A549 (cell line): ENCODE measurements around the gene ST6GALNAC5. TPM values are rescaled to one million over a fixed set of nuclear protein-coding genes. Genes with fewer than 3 reads are reported as not detected.
"Not testable (repeated sequence)": the region's sequence is repeated elsewhere in the genome, so short reads cannot be mapped to it uniquely, and the experiment has no call there.

Experiments
- ATAC-seq, 2 experiments: fragments of 200-7000 bp in 1 of 2; fragments of >200 bp in 1 of 2; cut with Nextera tagmentation in 1 of 2; cut with Tn5 transposase in 1 of 2; 3 replicates each; pipeline versions ENCODE4 v1.8.0 to v1.9.1; 2018 to 2020; ENCODE audit warnings: mild to moderate bottlenecking in 1 of 2, moderate library complexity in 1 of 2
- CTCF ChIA-PET: fragments of 300-600 bp; sonication (Branson Sonifier 250); formaldehyde crosslinking; extraction: SDS; loops from one replicate; lab custom pipeline; 2021; ENCODE audit warnings: antibody characterized with exemption, inconsistent platforms; lab: Yijun Ruan, JAX
- POLR2A ChIA-PET: fragments of 350-600 bp; formaldehyde crosslinking; extraction: SDS; loops from one replicate; lab custom pipeline; 2021; ENCODE audit warnings: antibody characterized with exemption, inconsistent platforms; lab: Yijun Ruan, JAX
- DNase-seq, 2 experiments: peaks; one replicate each; pipeline versions ENCODE4 v3.0.0 to v3.0.0-alpha.2; 2011 to 2016; ENCODE audit warnings: low read depth in 1 of 2, low spot score in 1 of 2
- FAIRE-seq: peaks from 2 replicates; lab custom pipeline; 2011; peaks lifted over from hg19 to GRCh38; lab: Jason Lieb, UNC
- H3K27ac ChIP-seq, 2 experiments: fragments of >200 bp; sonication (Bioruptor Twin); formaldehyde crosslinking; 3 replicates each; pipeline ENCODE4 v1.5.1; 2016 to 2017
- H3K4me1 ChIP-seq: fragments of >200 bp; sonication (Bioruptor Twin); formaldehyde crosslinking; 3 replicates; pipeline ENCODE4 v1.6.1; 2016
- H3K4me2 ChIP-seq: fragments of >200 bp; sonication (Bioruptor Twin); formaldehyde crosslinking; 3 replicates; pipeline ENCODE4 v1.6.1; 2016
- H3K4me3 ChIP-seq: fragments of >200 bp; sonication (Bioruptor Twin); formaldehyde crosslinking; 3 replicates; pipeline ENCODE4 v1.5.1; 2016
- H3K9me3 ChIP-seq: fragments of >200 bp; sonication (Bioruptor Twin); formaldehyde crosslinking; 3 replicates; pipeline ENCODE4 v1.6.1; 2016
- BHLHE40 ChIP-seq: IDR thresholded peaks from 2 replicates; pipeline ENCODE4 v1.6.1; 2012; ENCODE audit warnings: low read depth, low read length, inconsistent platforms
- CBX2 ChIP-seq: fragments of 200-600 bp; sonication (generic); IDR thresholded peaks from 2 replicates; pipeline ENCODE4 v1.6.1; 2016; ENCODE audit warnings: low read depth, mild to moderate bottlenecking, borderline replicate concordance
- CEBPB ChIP-seq, 2 experiments: fragments of >200 bp in 1 of 2; sonication (Bioruptor Twin) in 1 of 2; formaldehyde crosslinking in 1 of 2; IDR thresholded peaks; 2 replicates each; pipeline ENCODE4 v1.6.1; 2012 to 2016
- CTCF ChIP-seq: fragments of >200 bp; sonication (Bioruptor Twin); formaldehyde crosslinking; IDR thresholded peaks from 3 replicates; pipeline ENCODE4 v1.5.1; 2016
- EHF ChIP-seq: fragments of 250-450 bp; sonication (Bioruptor Pico); IDR thresholded peaks from 2 replicates; pipeline ENCODE4 v1.5.0; 2020; ENCODE audit warnings: mild to moderate bottlenecking
- ESRRA ChIP-seq: fragments of 150-350 bp; IDR thresholded peaks from 2 replicates; pipeline ENCODE4 v1.6.1; 2014; ENCODE audit warnings: mild to moderate bottlenecking, low read length, borderline replicate concordance
- GATA3 ChIP-seq: IDR thresholded peaks from 2 replicates; pipeline ENCODE4 v1.6.1; 2012; ENCODE audit warnings: borderline replicate concordance
- HES2 ChIP-seq: fragments of >200 bp; sonication (Bioruptor Twin); formaldehyde crosslinking; IDR thresholded peaks from 2 replicates; pipeline ENCODE4 v1.6.1; 2016
- HEYL ChIP-seq: fragments of 250-450 bp; sonication (Bioruptor Pico); IDR thresholded peaks from 2 replicates; pipeline ENCODE4 v1.8.0; 2021; ENCODE audit warnings: mild to moderate bottlenecking, moderate library complexity
- HOXB13 ChIP-seq: fragments of 250-450 bp; sonication (Bioruptor Pico); IDR thresholded peaks from 2 replicates; pipeline ENCODE4 v1.5.0; 2020; ENCODE audit warnings: low read depth, mild to moderate bottlenecking, moderate library complexity
- MAZ ChIP-seq: fragments of 150-350 bp; IDR thresholded peaks from 2 replicates; pipeline ENCODE4 v1.6.1; 2014; ENCODE audit warnings: antibody characterized with exemption, low read depth, low read length, borderline replicate concordance
- NR3C1 ChIP-seq: fragments of >200 bp; sonication (Bioruptor Twin); formaldehyde crosslinking; IDR thresholded peaks from 3 replicates; pipeline ENCODE4 v1.6.1; 2017
- PBX3 ChIP-seq: IDR thresholded peaks from 2 replicates; pipeline ENCODE4 v1.6.1; 2012
- PHF8 ChIP-seq: fragments of 200-600 bp; sonication (generic); IDR thresholded peaks from 2 replicates; pipeline ENCODE4 v1.6.1; 2016; ENCODE audit warnings: low read depth, mild to moderate bottlenecking, antibody characterized with exemption, moderate library complexity, borderline replicate concordance
- RAD21 ChIP-seq, 2 experiments: fragments of >200 bp in 1 of 2; sonication (Bioruptor Twin) in 1 of 2; formaldehyde crosslinking in 1 of 2; IDR thresholded peaks in 1 of 2; conservative IDR thresholded peaks in 1 of 2; 2 replicates in 1 of 2; 3 replicates in 1 of 2; pipeline ENCODE4 v1.6.1; 2012 to 2018; ENCODE audit warnings: inconsistent platforms in 1 of 2
- ZC3H11A ChIP-seq: fragments of 450-650 bp; IDR thresholded peaks from 2 replicates; pipeline ENCODE4 v1.6.1; 2014; ENCODE audit warnings: antibody characterized with exemption, mild to moderate bottlenecking
- ZFP36 ChIP-seq: fragments of 450-650 bp; IDR thresholded peaks from 2 replicates; pipeline ENCODE4 v1.6.1; 2014; ENCODE audit warnings: borderline replicate concordance; ENCODE audit not compliant: partially characterized antibody
- ZNF302 ChIP-seq: fragments of 250-450 bp; sonication (Bioruptor Pico); IDR thresholded peaks from 2 replicates; pipeline ENCODE4 v1.9.0; 2021; ENCODE audit warnings: inconsistent platforms, mild to moderate bottlenecking, moderate library complexity
- ZSCAN20 ChIP-seq: fragments of 250-450 bp; sonication (Bioruptor Pico); IDR thresholded peaks from 2 replicates; pipeline ENCODE4 v1.8.0; 2022; ENCODE audit warnings: mild to moderate bottlenecking, moderate library complexity
- WGBS: methylation state at CpG from one replicate; pipeline ENCODE4 v1.1.6; 2017; ENCODE audit errors: missing lambda C conversion rate; 5-methylcytosine and 5-hydroxymethylcytosine counted together
- polyA minus RNA-seq: library from RNA; depleted of rRNA, polyadenylated mRNA; stranded (reverse); fragments of >200 nt; gene quantifications from 2 replicates; pipeline ENCODE4 v1.2.3, GENCODE V29; 2011; rRNA and poly(A)+ RNA removed
- polyA plus RNA-seq, 4 experiments: library from polyadenylated mRNA; depleted of rRNA in 3 of 4; stranded (reverse); fragments of >200 nt; fragmentation: RNase III in 1 of 4; extraction: RNeasy Plus Mini Kit Qiagen cat#74134 plus additional on column Dnase treatment in 1 of 4; gene quantifications; 2 replicates in 3 of 4; 3 replicates in 1 of 4; pipeline ENCODE4 v1.2.3, GENCODE V29; 2011 to 2017

ST6GALNAC5 gene
- not detected in 2 replicates for polyA plus RNA-seq (2011; rRNA removed)
- not detected in 2 replicates for polyA plus RNA-seq (2012; cell fraction: cytosol; rRNA removed)
- polyA plus RNA-seq (2012; cell fraction: nucleus; rRNA removed), result not detected in 2 replicates
- polyA plus RNA-seq (2017; fragmentation: RNase III; extraction: RNeasy Plus Mini Kit Qiagen cat#74134 plus additional on column Dnase treatment), result not detected in 3 replicates
- not detected in 2 replicates for polyA minus RNA-seq

- FAIRE-seq (no peak), DNase-seq (peak; percentile 5 to 30), ATAC-seq (peak; percentile 69 to 81; a peak in 5 of 6 replicates)
- H3K4me3 ChIP-seq, result peak within 1 kb of the TSS; percentile 41
- POLR2A ChIA-PET, result no interaction called here
- TF ChIP-seq ESRRA (no peak), RAD21 (conservative IDR thresholded peaks at IDR 0.05 in 1 of 2, IDR thresholded peaks at IDR 0.05 in 1 of 2) (0 out of 5 replicates have a peak, but pooled peaks of 1 of the 2 experiments have one; percentile 10), MAZ (no peak)
- WGBS, result 0% methylated on average over 23 of the region's 50 CpGs
- no peak within 1 kb of the TSS for H3K27ac ChIP-seq
- H3K9me3 ChIP-seq, result no peaks in the 10 kb centered on the region
- H3K4me1 ChIP-seq, result 0 out of 3 replicates have a peak, but pooled peaks cover 4% of the 10 kb centered on the region
- peak within 1 kb of the TSS; percentile 87 for H3K4me2 ChIP-seq
- CTCF ChIA-PET, result no interaction called here
Observed at GRCh38 chr1:76867342-76868130, at the start of gene ST6GALNAC5. TSS of gene ST6GALNAC5 (plus strand) at chr1:76867480.

- no peak for ATAC-seq
- TF ChIP-seq ZFP36 (no peak), GATA3 (no peak), BHLHE40 (no peak), NR3C1 (no peak), PBX3 (no peak), PHF8 (no peak), HES2 (no peak), ZC3H11A (no peak), HOXB13 (CRISPR knock-in tag) (no peak), CTCF (no peak), CEBPB (IDR thresholded peaks at IDR 0.05) (no peak), EHF (CRISPR knock-in tag) (no peak)
- TF ChIP-seq, all 56 proteins: peak for 0
- DNase-seq (no peak), FAIRE-seq (no peak)
- WGBS, result 16% methylated on average over 2 of the region's 2 CpGs
- no peaks in the 10 kb centered on the region for H3K9me3 ChIP-seq
- no peak overlapping the region for H3K4me2 ChIP-seq
- CTCF ChIA-PET, result no interaction called here
- H3K4me3 ChIP-seq, result no peak overlapping the region
- no peaks in the 10 kb centered on the region for H3K4me1 ChIP-seq
- H3K27ac ChIP-seq, result no peak overlapping the region
- POLR2A ChIA-PET, result no interaction called here
Observed at GRCh38 chr1:76820028-76820427, 47.3 kb upstream of the ST6GALNAC5 start.

GRCh38 chr1:76822961-76823360, 44.3 kb upstream of the ST6GALNAC5 start:
- H3K9me3 ChIP-seq, H3K27ac ChIP-seq, FAIRE-seq, H3K4me1 ChIP-seq, CTCF ChIA-PET, H3K4me2 ChIP-seq, DNase-seq, POLR2A ChIA-PET, ATAC-seq, H3K4me3 ChIP-seq: not testable (repeated sequence)

- H3K4me1 ChIP-seq, result no peaks in the 10 kb centered on the region
- ATAC-seq (no peak), DNase-seq (no peak), FAIRE-seq (no peak)
- POLR2A ChIA-PET, result no interaction called here
- no peak overlapping the region for H3K27ac ChIP-seq
- CTCF ChIA-PET, result no interaction called here
- TF ChIP-seq GATA3 (no peak), ZNF302 (CRISPR knock-in tag) (no peak), MAZ (no peak), HEYL (CRISPR knock-in tag) (no peak), ZSCAN20 (no peak), CBX2 (no peak)
- H3K4me3 ChIP-seq, result no peak overlapping the region
- H3K9me3 ChIP-seq, result no peaks in the 10 kb centered on the region
- no peak overlapping the region for H3K4me2 ChIP-seq
Observed at GRCh38 chr1:76824106-76824505, 43.2 kb upstream of the ST6GALNAC5 start.
